ENCODE measurements around the gene SELENOO. TPM values are rescaled to one million over a fixed set of nuclear protein-coding genes. Genes with fewer than 3 reads are reported as not detected.

SELENOO gene
- total and polyA plus RNA-seq, 2 of the 13 experiments (the other 11 are each of a cell fraction or from before 2014, with no cell fraction given), result 14.4 to 19.0 TPM

- TF ChIP-seq KDM3A (CRISPR knock-in tag; IDR thresholded peaks at IDR 0.05; ENCODE audit: low read depth) (no peak), FOXP1 (IDR thresholded peaks at IDR 0.05) (no peak), FOXP1 (CRISPR knock-in tag; IDR thresholded peaks at IDR 0.05) (no peak), ZMYM2 (CRISPR knock-in tag; IDR thresholded peaks at IDR 0.05) (0 out of 2 replicates have a peak, but pooled peaks have one; percentile 18), ZUFSP (CRISPR knock-in tag; IDR thresholded peaks at IDR 0.05; ENCODE audit: borderline replicate concordance) (no peak), HNRNPLL (IDR thresholded peaks at IDR 0.05; ENCODE audit: low read depth, low read length, poor library complexity, severe bottlenecking) (peak; percentile 27), ZBTB38 (CRISPR knock-in tag; IDR thresholded peaks at IDR 0.05) (no peak), ZNF614 (CRISPR knock-in tag; IDR thresholded peaks at IDR 0.05; ENCODE audit: borderline replicate concordance) (no peak), NFKBIZ (CRISPR knock-in tag; IDR thresholded peaks at IDR 0.05) (no peak), RNF2 (conservative IDR thresholded peaks at IDR 0.05; ENCODE audit: low read depth) (no peak), ZNF180 (CRISPR knock-in tag; IDR thresholded peaks at IDR 0.05; ENCODE audit: borderline replicate concordance, low read depth) (no peak), SALL1 (CRISPR knock-in tag; IDR thresholded peaks at IDR 0.05) (peak; percentile 21; the same call in 1 of the 2 replicates), ELF3 (CRISPR knock-in tag; IDR thresholded peaks at IDR 0.05) (no peak), NR2F1 (CRISPR knock-in tag; IDR thresholded peaks at IDR 0.05) (0 out of 4 replicates have a peak, but pooled peaks of 1 of the 2 experiments have one; percentile 26), PLSCR1 (CRISPR knock-in tag; IDR thresholded peaks at IDR 0.05; ENCODE audit: borderline replicate concordance) (no peak), ZMAT3 (CRISPR knock-in tag; conservative IDR thresholded peaks at IDR 0.05) (no peak), ZFP1 (CRISPR knock-in tag; IDR thresholded peaks at IDR 0.05) (no peak), ARID2 (CRISPR knock-in tag; IDR thresholded peaks at IDR 0.05; ENCODE audit: borderline replicate concordance) (no peak), HOXA5 (CRISPR knock-in tag; IDR thresholded peaks at IDR 0.05) (no peak), ZNF747 (CRISPR knock-in tag; IDR thresholded peaks at IDR 0.05; ENCODE audit: borderline replicate concordance) (no peak), ZNF138 (CRISPR knock-in tag; IDR thresholded peaks at IDR 0.05; ENCODE audit: low read depth) (no peak), RCOR2 (CRISPR knock-in tag; IDR thresholded peaks at IDR 0.05) (no peak), THAP9 (CRISPR knock-in tag; IDR thresholded peaks at IDR 0.05; ENCODE audit: borderline replicate concordance) (0 out of 2 replicates have a peak, but pooled peaks have one; percentile 40), EHMT2 (IDR thresholded peaks at IDR 0.05; ENCODE audit: borderline replicate concordance, low read depth, low read length) (no peak), ZFP37 (CRISPR knock-in tag; IDR thresholded peaks at IDR 0.05; ENCODE audit: borderline replicate concordance) (no peak), DMAP1 (CRISPR knock-in tag; IDR thresholded peaks at IDR 0.05) (no peak), TAF1 (CRISPR knock-in tag; IDR thresholded peaks at IDR 0.05) (no peak), SP2 (CRISPR knock-in tag; IDR thresholded peaks at IDR 0.05) (peak; percentile 25; the same call in 1 of the 2 replicates)
Measured at GRCh38 chr22:50251477-50252081, 50.8 kb downstream of the SELENOO start (continued).

Data from HepG2 (cell line).